ENCODE results near the gene HCFC1R1. TPM values are rescaled to one million over a fixed set of nuclear protein-coding genes. Genes with fewer than 3 reads are reported as not detected.
"Not testable (repeated sequence)": the region's sequence is repeated elsewhere in the genome, so short reads cannot be mapped to it uniquely, and the experiment has no call there.

The HCFC1R1 gene
- polyA plus RNA-seq, 6 donors from 2014 or later = 7.6 to 21.4 (median 15.4) TPM

DNA sequence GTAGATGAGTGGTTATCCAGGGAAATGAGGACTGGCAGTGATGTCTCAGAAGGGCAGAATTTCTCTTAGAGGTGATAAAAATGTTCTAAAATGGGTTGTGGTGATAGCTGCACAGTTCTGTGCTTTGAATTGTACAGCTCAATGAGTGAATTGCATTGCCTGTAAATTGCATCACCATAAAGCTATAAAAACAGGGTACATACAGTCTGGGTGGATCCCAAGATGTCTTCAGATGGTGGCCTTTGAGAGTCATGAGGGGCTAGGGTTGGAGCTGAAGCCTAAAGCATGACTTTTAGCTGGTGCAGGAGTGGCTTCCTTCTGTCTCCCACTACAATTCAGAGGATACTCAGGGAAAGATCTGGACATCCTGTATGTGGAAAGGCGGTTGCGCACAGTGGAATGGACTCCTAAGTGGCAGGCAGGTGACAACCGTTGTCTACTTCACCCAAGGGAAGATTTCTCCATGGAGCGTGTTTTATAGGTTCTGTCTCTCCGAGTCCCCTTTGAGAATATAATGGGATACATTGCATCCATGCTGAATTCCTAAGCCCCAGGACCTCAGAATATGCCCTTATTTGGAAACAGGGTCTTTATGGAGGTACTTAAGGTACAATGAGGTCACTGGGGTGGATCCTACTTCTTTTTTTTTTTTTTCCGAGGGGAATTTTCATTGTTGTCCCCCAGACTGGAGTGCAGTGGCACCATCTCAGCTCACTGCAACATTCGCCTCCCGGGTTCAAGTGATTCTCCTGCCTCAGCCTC lies 40.1 kb upstream of the HCFC1R1 start:
- Mint-ChIP-seq H3K4me1 (peaks cover 9 to 14% (median 9%) of the 10 kb centered on the region in 3 donors), H3K4me3 (no peak overlapping the region), H3K27me3 (peaks cover 0 to 14% (median 0%) of the 10 kb centered on the region in 3 donors), H3K9me3 (no peaks in the 10 kb centered on the region), H3K36me3 (no peaks in the 10 kb centered on the region), H3K27ac (no peak overlapping the region)
- DNase-seq (no peak), ATAC-seq (ENCODE audit: low read depth in 2 of 2) (no peak)

DNA sequence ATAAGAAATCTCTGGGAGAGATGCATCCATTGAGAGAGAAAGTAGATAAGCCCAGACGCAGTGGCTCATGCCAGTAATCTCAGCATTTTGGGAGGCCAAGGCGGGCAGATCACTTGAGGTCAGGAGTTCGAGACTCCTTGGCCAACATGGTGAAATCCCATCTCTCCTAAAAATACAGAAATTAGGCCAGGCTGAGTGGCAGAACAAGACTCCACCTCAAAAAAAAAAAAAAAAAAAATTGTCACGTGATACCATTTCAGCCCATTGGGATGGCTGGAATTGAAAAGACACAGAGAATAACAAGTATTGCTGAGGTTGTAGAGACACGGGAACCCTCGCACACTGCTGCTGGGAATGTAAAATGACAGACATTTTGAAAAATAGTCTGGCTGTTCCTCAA lies 38.8 kb upstream of the HCFC1R1 start:
- Mint-ChIP-seq H3K4me1 (peaks cover 9 to 12% (median 11%) of the 10 kb centered on the region in 3 donors), H3K9me3 (no peaks in the 10 kb centered on the region), H3K27ac (no peak overlapping the region), H3K4me3 (peak overlapping the region in 1 of 8 donors; percentile 55), H3K36me3 (no peaks in the 10 kb centered on the region), H3K27me3 (peaks cover 0 to 14% (median 0%) of the 10 kb centered on the region in 3 donors)
- ATAC-seq (ENCODE audit: low read depth in 2 of 2) = no peak
- no peak for DNase-seq

GRCh38 chr16:3060339-3061127 lies 36.8 kb upstream of the HCFC1R1 start:
- Mint-ChIP-seq H3K4me1 (peaks cover 12 to 21% (median 14%) of the 10 kb centered on the region in 3 donors), H3K36me3 (no peaks in the 10 kb centered on the region), H3K27me3 (peaks cover 0 to 12% (median 0%) of the 10 kb centered on the region in 3 donors), H3K27ac (peak overlapping the region in 2 of 6 donors; percentile 36 to 39), H3K4me3 (peak overlapping the region; percentile 57 to 91 (median 86)), H3K9me3 (no peaks in the 10 kb centered on the region)
- DNase-seq (no peak), ATAC-seq (ENCODE audit: low read depth in 2 of 2) (no peak)

DNA sequence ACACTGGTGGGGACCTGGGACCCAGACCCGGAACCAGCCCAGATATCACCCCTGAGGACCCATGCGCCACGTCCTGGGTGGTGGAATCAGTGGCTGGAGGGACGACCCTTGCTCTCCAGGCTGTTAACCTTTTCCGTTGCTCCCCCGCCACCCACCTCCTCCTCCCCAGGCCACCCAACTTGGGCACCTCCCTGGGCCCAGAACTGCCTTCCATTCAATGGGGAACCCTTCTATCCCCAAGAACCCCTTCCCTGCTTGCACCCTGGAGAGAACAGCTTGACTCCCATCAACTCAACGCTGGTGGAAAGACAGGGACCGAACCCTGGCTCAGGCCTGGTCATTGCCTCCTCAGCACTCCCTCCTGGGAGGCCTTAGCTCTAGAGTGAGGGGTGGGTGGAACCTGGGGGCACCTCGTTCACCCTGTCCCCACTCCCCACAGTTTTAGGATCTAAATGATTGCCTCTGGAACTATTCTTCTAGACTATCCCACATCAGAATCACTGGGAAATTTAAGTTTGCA lies 36.0 kb upstream of the HCFC1R1 start:
- no peak for ATAC-seq (ENCODE audit: low read depth in 2 of 2)
- H3K27me3 Mint-ChIP-seq = peaks cover 0 to 8% (median 0%) of the 10 kb centered on the region in 3 donors

GRCh38 chr16:3059041-3059722 lies 35.4 kb upstream of the HCFC1R1 start:
- H3K27ac Mint-ChIP-seq = peak overlapping the region in 2 of 6 donors; percentile 84 to 95
- ATAC-seq (ENCODE audit: low read depth in 2 of 2) (peak; percentile 91 to 92), DNase-seq (peak; percentile 86)
- H3K27me3 Mint-ChIP-seq = peaks cover 0 to 8% (median 0%) of the 10 kb centered on the region in 3 donors
- H3K9me3 Mint-ChIP-seq = no peaks in the 10 kb centered on the region
- no peaks in the 10 kb centered on the region for H3K36me3 Mint-ChIP-seq
- peaks cover 18 to 31% (median 24%) of the 10 kb centered on the region in 3 donors for H3K4me1 Mint-ChIP-seq
- peak overlapping the region; percentile 73 to 91 (median 88) for H3K4me3 Mint-ChIP-seq

More for the DNA sequence above, 36.0 kb upstream of the HCFC1R1 start:
- H3K4me3 Mint-ChIP-seq = peak overlapping the region; percentile 73 to 91 (median 87)
- no peaks in the 10 kb centered on the region for H3K36me3 Mint-ChIP-seq
- H3K9me3 Mint-ChIP-seq = no peaks in the 10 kb centered on the region
- H3K27ac Mint-ChIP-seq = peak overlapping the region in 3 of 6 donors; percentile 57 to 95 (median 84)
- no peak for DNase-seq
- H3K4me1 Mint-ChIP-seq = peaks cover 14 to 29% (median 22%) of the 10 kb centered on the region in 3 donors

DNA sequence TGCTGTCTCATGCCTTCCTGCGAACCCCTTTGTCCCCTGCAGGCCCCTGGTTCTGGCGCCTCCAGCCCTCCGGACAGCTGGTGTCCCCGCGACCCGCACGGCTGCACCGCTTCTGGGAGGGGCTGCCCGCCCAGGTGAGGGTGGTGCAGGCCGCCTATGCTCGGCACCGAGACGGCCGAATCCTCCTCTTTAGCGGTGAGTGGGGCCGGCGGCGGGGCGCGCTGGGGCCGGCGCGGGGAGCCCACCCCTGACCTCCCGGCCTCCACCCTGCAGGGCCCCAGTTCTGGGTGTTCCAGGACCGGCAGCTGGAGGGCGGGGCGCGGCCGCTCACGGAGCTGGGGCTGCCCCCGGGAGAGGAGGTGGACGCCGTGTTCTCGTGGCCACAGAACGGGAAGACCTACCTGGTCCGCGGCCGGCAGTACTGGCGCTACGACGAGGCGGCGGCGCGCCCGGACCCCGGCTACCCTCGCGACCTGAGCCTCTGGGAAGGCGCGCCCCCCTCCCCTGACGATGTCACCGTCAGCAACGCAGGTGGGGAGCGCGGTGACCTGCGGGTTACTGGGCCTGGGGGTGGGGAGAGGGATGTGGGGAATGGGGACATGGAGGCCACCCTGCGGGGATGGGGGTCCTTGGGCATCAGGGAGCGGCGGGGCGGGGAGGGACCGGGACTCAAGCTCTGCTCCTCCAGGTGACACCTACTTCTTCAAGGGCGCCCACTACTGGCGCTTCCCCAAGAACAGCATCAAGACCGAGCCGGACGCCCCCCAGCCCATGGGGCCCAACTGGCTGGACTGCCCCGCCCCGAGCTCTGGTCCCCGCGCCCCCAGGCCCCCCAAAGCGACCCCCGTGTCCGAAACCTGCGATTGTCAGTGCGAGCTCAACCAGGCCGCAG lies 34.6 kb upstream of the HCFC1R1 start:
- peak overlapping the region in 1 of 6 donors; percentile 30 for H3K27ac Mint-ChIP-seq
- H3K36me3 Mint-ChIP-seq = no peaks in the 10 kb centered on the region
- peak overlapping the region; percentile 73 to 90 (median 86) for H3K4me3 Mint-ChIP-seq
- H3K4me1 Mint-ChIP-seq = peaks cover 25 to 31% (median 30%) of the 10 kb centered on the region in 3 donors
- no peaks in the 10 kb centered on the region for H3K9me3 Mint-ChIP-seq
- peak; percentile 50 to 52 for ATAC-seq (ENCODE audit: low read depth in 2 of 2)
- DNase-seq = peak; percentile 29
- H3K27me3 Mint-ChIP-seq = peaks cover 0 to 7% (median 0%) of the 10 kb centered on the region in 3 donors

GRCh38 chr16:3057181-3058138 lies 33.7 kb upstream of the HCFC1R1 start:
- no peak overlapping the region for H3K27ac Mint-ChIP-seq
- H3K4me1 Mint-ChIP-seq = peaks cover 25 to 31% (median 30%) of the 10 kb centered on the region in 3 donors
- H3K9me3 Mint-ChIP-seq = no peaks in the 10 kb centered on the region
- H3K4me3 Mint-ChIP-seq = peak overlapping the region; percentile 26 to 84 (median 64)
- H3K27me3 Mint-ChIP-seq = no peaks in the 10 kb centered on the region
- no peaks in the 10 kb centered on the region for H3K36me3 Mint-ChIP-seq
- ATAC-seq (ENCODE audit: low read depth in 2 of 2) (no peak), DNase-seq (no peak)

- DNase-seq (no peak), ATAC-seq (ENCODE audit: low read depth in 2 of 2) (no peak)
- H3K27me3 Mint-ChIP-seq = no peaks in the 10 kb centered on the region
- peak overlapping the region in 1 of 6 donors; percentile 54 for H3K27ac Mint-ChIP-seq
- H3K36me3 Mint-ChIP-seq = no peaks in the 10 kb centered on the region
- H3K4me3 Mint-ChIP-seq = peak overlapping the region in 4 of 8 donors; percentile 15 to 67 (median 48)
- no peaks in the 10 kb centered on the region for H3K9me3 Mint-ChIP-seq
- peaks cover 25 to 31% (median 30%) of the 10 kb centered on the region in 3 donors for H3K4me1 Mint-ChIP-seq
Measured at GRCh38 chr16:3056336-3057180, 32.8 kb upstream of the HCFC1R1 start.

GRCh38 chr16:3055734-3056115 lies 32.0 kb upstream of the HCFC1R1 start:
- Mint-ChIP-seq H3K4me3 (peak overlapping the region in 3 of 8 donors; percentile 25 to 57 (median 37)), H3K4me1 (peaks cover 25 to 31% (median 30%) of the 10 kb centered on the region in 3 donors)
- not testable (repeated sequence) for H3K27me3 Mint-ChIP-seq; DNase-seq; H3K36me3 Mint-ChIP-seq; H3K27ac Mint-ChIP-seq; ATAC-seq (ENCODE audit: low read depth in 2 of 2); H3K9me3 Mint-ChIP-seq

DNA sequence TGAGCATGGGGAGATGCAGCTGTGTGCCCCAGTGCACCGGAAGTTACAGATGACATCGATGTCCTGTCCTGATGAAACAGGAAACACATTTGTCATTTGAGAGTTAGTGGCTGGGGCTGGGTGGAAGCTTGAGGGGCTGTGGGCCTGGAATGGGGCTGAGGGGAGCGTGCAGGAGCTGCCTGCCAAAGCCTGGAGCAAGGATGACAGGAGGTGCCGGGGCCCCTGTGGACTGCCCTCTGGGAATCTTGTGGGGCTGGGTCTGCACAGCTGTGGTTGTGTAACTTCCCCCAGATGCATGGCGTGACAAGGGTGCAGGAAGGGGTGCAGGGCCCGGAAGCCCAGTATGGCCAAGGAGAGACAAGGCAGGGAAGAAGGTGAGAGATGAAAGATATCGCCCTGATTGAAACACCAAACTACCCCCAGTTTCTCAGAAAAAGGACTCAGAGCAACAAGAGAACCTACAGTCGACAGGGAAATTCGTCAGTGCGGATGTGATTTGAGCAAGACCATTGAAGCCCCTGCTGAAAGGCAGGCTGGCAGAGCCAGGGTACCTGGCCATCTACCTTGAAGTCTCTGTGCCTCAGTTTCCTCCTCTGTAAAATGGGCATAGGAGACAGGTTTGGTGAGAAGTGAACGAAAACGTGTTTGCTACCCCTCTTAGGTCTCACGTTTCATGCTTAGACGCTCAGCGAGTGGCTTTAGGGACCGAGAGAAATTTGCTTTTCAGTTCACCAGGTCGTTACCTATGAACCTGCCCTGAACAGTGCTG lies 31.4 kb upstream of the HCFC1R1 start:
- no peak for ATAC-seq (ENCODE audit: low read depth in 2 of 2)

More for the DNA sequence above, 31.4 kb upstream of the HCFC1R1 start:
- no peak for DNase-seq
- Mint-ChIP-seq H3K36me3 (no peaks in the 10 kb centered on the region), H3K27ac (peak overlapping the region in 2 of 6 donors; percentile 2 to 65), H3K4me1 (peaks cover 25 to 31% (median 30%) of the 10 kb centered on the region in 3 donors), H3K27me3 (peaks cover 0 to 3% (median 0%) of the 10 kb centered on the region in 3 donors), H3K4me3 (peak overlapping the region in 3 of 8 donors; percentile 23 to 57 (median 37)), H3K9me3 (no peaks in the 10 kb centered on the region)
